ENCODE measurements around the gene HEY2.

HEY2 gene

DNA sequence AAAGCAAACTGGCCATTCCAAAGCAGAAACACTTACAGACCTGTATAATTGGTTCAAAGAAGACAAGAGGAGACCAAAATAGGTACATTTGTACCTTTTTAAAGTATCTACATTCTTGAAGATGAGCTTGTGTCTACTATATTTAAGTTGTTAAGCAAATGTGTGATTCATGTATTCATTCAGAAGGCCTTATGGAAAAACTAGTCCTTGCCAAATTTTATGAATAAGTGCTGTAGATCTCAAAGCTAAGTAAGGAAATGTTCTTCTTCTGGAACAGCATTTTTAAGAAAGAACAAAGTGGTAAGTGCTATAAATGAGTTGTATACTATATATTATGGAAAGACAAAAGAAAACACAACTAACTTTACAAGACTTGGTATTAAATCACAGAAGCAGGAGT lies 22.2 kb upstream of the HEY2 start:
- FAIRE-seq: no peak
- DNase-seq (ENCODE audit: insufficient read length): no peak
- TF ChIP-seq POLR2AphosphoS5 (IDR thresholded peaks at IDR 0.05; ENCODE audit: low read depth, low read length) (no peak), TAF1 (IDR thresholded peaks at IDR 0.05; ENCODE audit: borderline replicate concordance, low read depth, low read length) (no peak), POLR2A (IDR thresholded peaks at IDR 0.05; ENCODE audit: low read depth, low read length) (no peak)

DNA sequence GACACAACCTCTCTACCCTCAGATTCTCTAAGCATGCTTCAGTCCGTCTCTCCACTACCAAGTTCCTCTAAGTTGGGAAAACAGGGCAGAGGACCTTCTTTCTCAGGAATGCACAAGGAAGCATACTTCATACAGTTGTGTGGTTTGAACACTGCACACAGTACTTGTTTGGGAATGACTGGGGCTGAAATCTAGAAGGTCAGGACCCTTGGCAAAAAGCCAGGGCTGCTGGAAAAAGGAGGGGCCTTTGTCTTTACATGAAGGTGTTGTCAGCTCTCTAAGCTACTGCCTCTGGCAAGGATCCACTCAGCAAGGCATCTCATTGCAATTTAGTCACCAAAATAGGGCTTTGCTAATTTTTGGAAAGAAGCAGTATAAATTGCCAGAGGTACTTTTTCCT lies 20.7 kb upstream of the HEY2 start:
- FAIRE-seq (no peak), DNase-seq (ENCODE audit: insufficient read length) (no peak)
- TF ChIP-seq TAF1 (IDR thresholded peaks at IDR 0.05; ENCODE audit: borderline replicate concordance, low read depth, low read length) (no peak), POLR2A (IDR thresholded peaks at IDR 0.05; ENCODE audit: low read depth, low read length) (no peak)

DNA sequence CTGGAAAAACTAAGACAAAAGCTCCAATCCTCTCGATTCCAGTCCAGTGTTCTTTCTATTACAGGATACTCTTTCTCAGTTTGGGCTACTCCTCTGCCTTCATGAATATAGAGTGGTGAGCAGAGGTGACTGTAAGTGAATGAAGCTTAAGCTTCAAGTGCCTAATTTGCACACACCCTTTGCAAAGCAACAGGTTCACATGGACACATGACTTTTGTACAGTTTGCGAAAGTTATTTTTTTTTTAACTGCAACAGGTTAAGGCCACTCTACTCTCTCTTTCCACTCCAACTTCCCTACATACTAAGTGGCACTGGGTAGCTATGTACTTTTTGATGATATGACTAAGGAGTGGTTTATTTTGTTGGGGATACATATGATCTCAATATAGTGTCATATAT lies 19.4 kb upstream of the HEY2 start:
- FAIRE-seq (no peak), DNase-seq (ENCODE audit: insufficient read length) (no peak)
- no peak for TF ChIP-seq TAF1 (IDR thresholded peaks at IDR 0.05; ENCODE audit: borderline replicate concordance, low read depth, low read length)
- TF ChIP-seq POLR2AphosphoS5 (IDR thresholded peaks at IDR 0.05; ENCODE audit: low read depth, low read length): no peak
- no peak for TF ChIP-seq POLR2A (IDR thresholded peaks at IDR 0.05; ENCODE audit: low read depth, low read length)

DNA sequence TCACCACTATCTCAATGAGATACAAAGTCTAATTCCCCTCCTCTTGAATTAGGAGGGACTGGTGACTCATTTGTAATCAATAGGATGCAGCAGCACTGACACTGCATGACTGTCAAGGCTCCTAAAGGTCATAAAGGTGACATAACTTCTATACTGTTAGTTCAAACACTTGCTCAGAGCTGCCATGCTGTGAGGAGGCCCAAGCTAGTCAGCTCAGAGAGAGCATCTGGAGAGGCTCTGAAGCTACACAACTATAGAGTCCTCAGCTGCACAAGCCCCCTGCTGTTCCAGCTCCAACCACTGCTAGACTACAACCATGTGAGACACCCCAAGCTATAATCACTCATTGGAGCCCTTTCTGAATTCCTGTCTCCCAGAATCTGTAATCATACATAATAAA lies 17.0 kb upstream of the HEY2 start:
- FAIRE-seq: no peak
- no peak for DNase-seq (ENCODE audit: insufficient read length)
- TF ChIP-seq POLR2A (IDR thresholded peaks at IDR 0.05; ENCODE audit: low read depth, low read length) (no peak), TAF1 (IDR thresholded peaks at IDR 0.05; ENCODE audit: borderline replicate concordance, low read depth, low read length) (no peak), POLR2AphosphoS5 (IDR thresholded peaks at IDR 0.05; ENCODE audit: low read depth, low read length) (no peak)

DNA sequence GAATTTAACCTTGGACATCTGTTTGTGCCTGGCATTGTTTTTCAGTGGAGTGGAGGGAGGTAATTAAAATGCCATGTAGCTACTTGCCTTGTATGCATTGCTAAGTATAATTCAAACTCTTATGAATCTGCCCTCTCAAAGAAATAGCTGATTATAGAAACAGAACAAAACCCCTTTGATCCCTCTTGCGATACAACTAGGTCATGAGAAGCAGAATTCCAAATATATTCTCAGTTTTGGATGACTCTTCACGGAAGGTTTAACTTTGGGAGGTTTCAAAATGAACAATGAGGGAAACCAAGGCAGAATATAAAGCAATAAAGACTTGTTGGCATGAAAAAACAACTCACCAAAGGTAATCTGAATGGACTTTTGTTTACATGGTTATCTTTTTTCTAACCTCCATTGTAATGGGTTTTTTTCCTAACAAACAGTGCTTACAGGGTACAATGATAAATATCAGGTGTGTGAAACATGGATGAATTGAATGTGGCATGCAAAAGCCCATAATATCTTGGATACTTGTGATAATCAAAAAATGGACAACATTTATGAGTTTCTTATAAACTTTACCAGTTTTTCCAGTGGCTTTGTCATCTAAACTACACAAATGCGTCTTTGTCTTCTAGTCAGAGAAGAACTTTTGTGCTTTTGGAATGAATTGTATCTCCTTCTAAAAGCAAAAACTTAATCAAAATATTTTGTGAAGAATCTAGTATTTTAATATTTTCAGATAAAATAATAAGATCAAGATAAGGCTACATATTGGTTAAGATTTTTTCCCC lies 15.7 kb upstream of the HEY2 start:
- TF ChIP-seq POLR2A (IDR thresholded peaks at IDR 0.05; ENCODE audit: low read depth, low read length) (no peak), TAF1 (IDR thresholded peaks at IDR 0.05; ENCODE audit: borderline replicate concordance, low read depth, low read length) (no peak), POLR2AphosphoS5 (IDR thresholded peaks at IDR 0.05; ENCODE audit: low read depth, low read length) (no peak)

DNA sequence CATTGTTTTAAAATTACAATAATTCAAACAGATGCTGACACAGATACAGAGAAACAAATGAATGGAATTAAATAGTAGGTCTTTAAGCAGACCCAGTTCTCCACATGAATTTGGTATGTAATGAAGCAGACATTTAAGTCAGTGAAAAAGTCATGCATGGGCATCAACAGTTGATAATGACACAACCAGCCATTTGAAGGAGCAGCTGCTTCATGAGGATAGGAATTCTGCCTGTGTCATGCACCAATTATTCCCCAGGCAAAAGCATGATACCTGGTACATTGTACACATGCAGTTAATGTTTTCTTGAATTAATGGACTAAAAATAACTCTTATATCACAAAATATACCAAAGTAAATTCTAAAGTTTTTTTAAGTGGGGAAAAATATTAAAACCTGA lies 11.2 kb upstream of the HEY2 start:
- TF ChIP-seq POLR2AphosphoS5 (IDR thresholded peaks at IDR 0.05; ENCODE audit: low read depth, low read length): no peak
- no peak for TF ChIP-seq TAF1 (IDR thresholded peaks at IDR 0.05; ENCODE audit: borderline replicate concordance, low read depth, low read length)
- no peak for TF ChIP-seq POLR2A (IDR thresholded peaks at IDR 0.05; ENCODE audit: low read depth, low read length)
- no peak for DNase-seq (ENCODE audit: insufficient read length)
- no peak for FAIRE-seq

More for the DNA sequence above, 15.7 kb upstream of the HEY2 start:
- FAIRE-seq: no peak
- DNase-seq (ENCODE audit: insufficient read length): no peak

DNA sequence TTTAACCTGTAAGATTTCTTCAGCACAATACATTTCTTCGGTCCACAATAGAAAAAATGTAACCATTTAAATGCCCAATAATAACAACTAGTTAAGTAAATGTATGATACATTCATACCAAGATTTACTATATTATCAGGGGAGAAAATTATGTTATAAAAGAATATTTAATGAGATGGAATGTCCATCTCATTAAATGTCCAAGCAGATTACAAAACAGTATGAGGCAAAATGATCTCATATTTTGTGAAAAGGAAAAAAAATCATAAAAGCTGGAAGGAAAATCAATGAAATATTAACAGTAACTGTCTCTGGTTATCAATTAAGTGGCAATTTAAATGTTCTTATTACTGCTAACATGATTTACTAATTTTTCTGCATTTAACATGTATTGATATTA lies 10.1 kb upstream of the HEY2 start:
- TF ChIP-seq TAF1 (IDR thresholded peaks at IDR 0.05; ENCODE audit: borderline replicate concordance, low read depth, low read length) (no peak), POLR2A (IDR thresholded peaks at IDR 0.05; ENCODE audit: low read depth, low read length) (no peak), POLR2AphosphoS5 (IDR thresholded peaks at IDR 0.05; ENCODE audit: low read depth, low read length) (no peak)
- FAIRE-seq (no peak), DNase-seq (ENCODE audit: insufficient read length) (no peak)

DNA sequence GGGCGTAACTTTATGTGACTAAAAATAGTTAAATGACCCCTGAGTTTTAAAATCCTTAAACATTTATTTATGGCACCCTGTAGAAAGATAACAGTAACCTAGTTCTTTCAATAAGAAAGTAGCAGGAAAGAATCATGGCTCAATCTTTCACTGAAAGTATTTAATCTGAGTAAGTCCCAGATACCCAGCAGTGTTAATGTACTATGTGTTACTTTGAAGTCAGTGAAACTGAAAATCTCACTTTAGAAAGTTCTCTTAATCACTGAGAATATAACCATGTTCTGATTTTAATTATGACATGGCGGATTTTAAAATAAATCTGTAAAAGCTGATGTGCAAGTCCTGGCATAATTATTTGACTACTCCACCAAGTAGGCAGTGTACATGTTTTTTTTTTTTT lies 8.1 kb upstream of the HEY2 start:
- TF ChIP-seq POLR2A (IDR thresholded peaks at IDR 0.05; ENCODE audit: low read depth, low read length): no peak
- TF ChIP-seq TAF1 (IDR thresholded peaks at IDR 0.05; ENCODE audit: borderline replicate concordance, low read depth, low read length): no peak
- no peak for FAIRE-seq
- no peak for DNase-seq (ENCODE audit: insufficient read length)

DNA sequence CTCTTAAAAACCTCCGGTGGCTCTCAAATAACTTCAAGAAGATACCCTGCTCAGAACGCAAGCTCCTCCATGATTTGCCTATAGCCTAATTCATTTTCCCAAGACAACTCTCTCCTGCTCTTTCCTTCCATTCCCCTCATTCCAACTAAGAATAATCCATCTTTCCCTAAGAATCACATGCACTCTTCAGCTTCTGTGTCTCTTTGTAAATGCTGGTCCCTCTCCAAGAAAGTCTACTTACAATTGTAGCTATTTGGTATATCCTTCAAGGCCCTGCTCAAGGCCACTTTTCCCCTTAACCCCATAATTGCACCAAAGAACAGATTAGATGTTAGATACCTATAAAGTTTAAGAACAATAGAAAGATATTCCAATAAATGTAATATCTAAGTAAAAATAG lies 7.4 kb upstream of the HEY2 start:
- DNase-seq (ENCODE audit: insufficient read length) (no peak), FAIRE-seq (no peak)
- TF ChIP-seq TAF1 (IDR thresholded peaks at IDR 0.05; ENCODE audit: borderline replicate concordance, low read depth, low read length) (no peak), POLR2AphosphoS5 (IDR thresholded peaks at IDR 0.05; ENCODE audit: low read depth, low read length) (no peak)

DNA sequence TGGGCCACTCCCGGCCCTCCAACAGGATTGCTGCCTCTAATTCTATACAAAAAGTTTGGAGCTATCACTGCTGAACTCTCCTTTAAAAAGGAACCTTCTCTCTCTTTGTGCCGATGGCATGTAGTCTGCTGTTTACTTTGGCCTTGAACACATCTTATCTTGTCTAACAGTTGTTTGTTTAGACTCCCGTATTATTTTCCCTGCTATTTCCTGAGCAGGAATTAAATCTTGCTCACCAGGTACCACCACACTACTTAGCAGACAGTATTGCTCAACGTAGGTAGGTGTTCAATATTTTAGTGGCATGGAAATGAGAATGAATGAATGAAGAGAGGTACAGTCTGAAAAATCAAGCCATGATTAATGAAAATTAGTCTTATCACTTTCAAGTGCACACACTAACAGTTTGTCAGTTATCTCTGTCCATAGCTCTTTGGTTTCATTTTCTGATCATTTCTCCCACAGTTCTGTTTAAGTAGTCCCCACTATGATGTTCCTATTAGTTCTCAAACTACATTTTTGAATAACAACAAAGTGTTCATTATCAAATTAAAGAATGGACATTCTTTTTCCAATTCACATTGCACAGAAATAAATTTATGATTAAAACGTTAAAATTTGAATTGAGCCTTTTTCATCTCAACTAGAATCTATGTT lies 6.8 kb upstream of the HEY2 start:
- DNase-seq (ENCODE audit: insufficient read length) (no peak), FAIRE-seq (no peak)
- TF ChIP-seq TAF1 (IDR thresholded peaks at IDR 0.05; ENCODE audit: borderline replicate concordance, low read depth, low read length): no peak
- no peak for TF ChIP-seq POLR2A (IDR thresholded peaks at IDR 0.05; ENCODE audit: low read depth, low read length)

DNA sequence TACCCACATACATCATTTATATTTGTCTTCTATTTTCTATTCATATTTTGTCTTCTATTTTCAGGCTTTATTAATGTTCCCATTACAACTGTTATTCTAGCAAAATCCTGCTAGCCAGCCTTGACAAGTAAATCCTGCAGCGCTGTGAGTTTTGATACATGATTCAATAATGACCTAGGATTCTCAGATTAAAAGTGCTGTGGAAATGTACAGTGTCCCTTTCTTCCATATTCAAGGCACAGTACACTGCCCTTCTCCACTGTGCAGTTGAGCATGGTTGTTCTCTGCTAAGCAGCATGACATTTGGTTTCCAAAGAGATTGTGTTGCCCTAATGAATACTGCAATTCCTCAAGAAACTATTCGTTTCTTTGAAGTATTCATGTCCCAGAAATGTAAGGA lies 5.8 kb upstream of the HEY2 start:
- no peak for TF ChIP-seq TAF1 (IDR thresholded peaks at IDR 0.05; ENCODE audit: borderline replicate concordance, low read depth, low read length)
- TF ChIP-seq POLR2A (IDR thresholded peaks at IDR 0.05; ENCODE audit: low read depth, low read length): no peak
- TF ChIP-seq POLR2AphosphoS5 (IDR thresholded peaks at IDR 0.05; ENCODE audit: low read depth, low read length): no peak
- no peak for FAIRE-seq
- DNase-seq (ENCODE audit: insufficient read length): no peak

DNA sequence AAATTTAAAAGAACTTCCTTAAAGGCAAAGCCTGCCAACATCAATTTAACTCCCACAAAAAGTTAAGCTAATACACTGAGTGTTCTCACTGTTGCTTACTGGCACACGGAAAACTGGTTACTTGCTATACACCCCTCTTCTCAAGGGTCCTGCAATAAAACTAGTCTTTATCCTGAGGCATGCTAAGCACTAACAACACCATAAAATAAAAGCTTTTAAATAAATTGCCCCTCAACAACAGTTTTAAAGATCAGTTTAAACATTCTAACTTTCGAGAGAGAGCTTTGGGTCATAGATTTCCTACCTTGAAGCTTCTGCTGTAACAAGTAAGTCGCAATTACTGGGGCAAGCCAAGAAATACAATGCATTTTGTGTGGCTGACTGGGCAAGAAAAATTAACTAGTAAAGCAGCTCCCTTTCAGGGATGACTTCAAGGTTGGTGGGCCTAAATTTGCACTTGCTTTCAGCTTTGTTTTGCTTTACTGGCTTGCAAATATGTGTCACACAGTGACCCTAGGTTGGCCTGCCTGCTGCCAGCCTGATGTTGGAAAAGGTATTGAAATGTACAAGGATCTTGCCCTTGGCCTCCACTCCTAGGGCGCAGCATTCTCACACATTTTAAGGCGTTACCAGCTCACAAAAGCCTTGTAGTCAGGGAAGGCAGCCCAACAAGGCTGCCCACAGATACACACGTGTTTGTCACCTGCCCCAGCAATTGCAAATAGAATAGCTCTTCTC lies 4.0 kb upstream of the HEY2 start:
- no peak for DNase-seq (ENCODE audit: insufficient read length)
- TF ChIP-seq TAF1 (IDR thresholded peaks at IDR 0.05; ENCODE audit: borderline replicate concordance, low read depth, low read length) (no peak), POLR2A (IDR thresholded peaks at IDR 0.05; ENCODE audit: low read depth, low read length) (no peak), POLR2AphosphoS5 (IDR thresholded peaks at IDR 0.05; ENCODE audit: low read depth, low read length) (no peak)
- no peak for FAIRE-seq
